Fibroblast of lung (primary cell): ENCODE measurements around the gene PHF2.

ENCODE experiments used
- EZH2 ChIP-seq: IDR thresholded peaks from 2 replicates; pipeline ENCODE4 v1.5.1; 2012; ENCODE audit warnings: low read length, control low read depth, mild to moderate bottlenecking; ENCODE audit errors: missing control alignments
- TF ChIP-seq, protein P1 (sequence below), 2 donors: IDR thresholded peaks in 1 of 2; conservative IDR thresholded peaks in 1 of 2; 1 replicate in 1 of 2; 2 replicates in 1 of 2; pipeline ENCODE4 v1.5.1; 2011 to 2012; ENCODE audit warnings: low read length in 2 of 2, control low read depth in 1 of 2, inconsistent platforms in 1 of 2, low read depth in 1 of 2, mild to moderate bottlenecking in 1 of 2

DNA sequence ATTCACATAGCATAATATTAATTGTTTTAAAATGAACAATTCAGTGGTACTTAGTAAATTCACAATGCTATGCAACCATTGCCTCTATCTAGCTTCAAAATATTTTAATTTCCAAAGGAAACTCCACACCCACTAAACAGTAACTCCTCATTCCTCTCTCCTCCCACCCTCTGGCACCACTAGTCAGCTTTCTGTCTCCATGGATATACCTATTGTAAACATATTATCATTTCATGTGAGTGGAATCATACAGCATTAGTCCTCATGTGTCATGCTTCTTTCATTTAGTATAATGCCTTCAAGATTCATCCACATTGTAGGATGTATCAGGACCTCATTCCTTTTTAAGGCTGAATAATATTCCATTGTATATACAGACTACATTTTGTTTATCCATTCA is 48.6 kb downstream of the PHF2 start:
- TF ChIP-seq, protein P1, sequence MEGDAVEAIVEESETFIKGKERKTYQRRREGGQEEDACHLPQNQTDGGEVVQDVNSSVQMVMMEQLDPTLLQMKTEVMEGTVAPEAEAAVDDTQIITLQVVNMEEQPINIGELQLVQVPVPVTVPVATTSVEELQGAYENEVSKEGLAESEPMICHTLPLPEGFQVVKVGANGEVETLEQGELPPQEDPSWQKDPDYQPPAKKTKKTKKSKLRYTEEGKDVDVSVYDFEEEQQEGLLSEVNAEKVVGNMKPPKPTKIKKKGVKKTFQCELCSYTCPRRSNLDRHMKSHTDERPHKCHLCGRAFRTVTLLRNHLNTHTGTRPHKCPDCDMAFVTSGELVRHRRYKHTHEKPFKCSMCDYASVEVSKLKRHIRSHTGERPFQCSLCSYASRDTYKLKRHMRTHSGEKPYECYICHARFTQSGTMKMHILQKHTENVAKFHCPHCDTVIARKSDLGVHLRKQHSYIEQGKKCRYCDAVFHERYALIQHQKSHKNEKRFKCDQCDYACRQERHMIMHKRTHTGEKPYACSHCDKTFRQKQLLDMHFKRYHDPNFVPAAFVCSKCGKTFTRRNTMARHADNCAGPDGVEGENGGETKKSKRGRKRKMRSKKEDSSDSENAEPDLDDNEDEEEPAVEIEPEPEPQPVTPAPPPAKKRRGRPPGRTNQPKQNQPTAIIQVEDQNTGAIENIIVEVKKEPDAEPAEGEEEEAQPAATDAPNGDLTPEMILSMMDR (conservative IDR thresholded peaks at IDR 0.05 in 1 of 2, IDR thresholded peaks at IDR 0.05 in 1 of 2; ENCODE audit: low read depth in 1 of 2, low read length in 2 of 2): no peak
- TF ChIP-seq EZH2: no peak
